GM12892 (cell line): Measurements from ENCODE around the gene FLT1.

Experiments used
- DNase-seq: peaks from one replicate; pipeline ENCODE4 v3.0.0; 2011; ENCODE audit not compliant: insufficient read length
- FAIRE-seq: peaks from 2 replicates; lab custom pipeline; 2011; peaks lifted over from hg19 to GRCh38; lab: Jason Lieb, UNC
- POLR2A ChIP-seq: IDR thresholded peaks from 2 replicates; pipeline ENCODE4 v1.6.1; 2011; ENCODE audit warnings: low read depth, low read length, control low read depth
- POLR2AphosphoS5 ChIP-seq: IDR thresholded peaks from 2 replicates; pipeline ENCODE4 v1.6.1; 2011; ENCODE audit warnings: low read depth, low read length, control low read depth
- TAF1 ChIP-seq: IDR thresholded peaks from 2 replicates; pipeline ENCODE4 v1.6.1; 2011; ENCODE audit warnings: low read depth, mild to moderate bottlenecking, control low read depth, low read length, borderline replicate concordance

Gene FLT1

DNA sequence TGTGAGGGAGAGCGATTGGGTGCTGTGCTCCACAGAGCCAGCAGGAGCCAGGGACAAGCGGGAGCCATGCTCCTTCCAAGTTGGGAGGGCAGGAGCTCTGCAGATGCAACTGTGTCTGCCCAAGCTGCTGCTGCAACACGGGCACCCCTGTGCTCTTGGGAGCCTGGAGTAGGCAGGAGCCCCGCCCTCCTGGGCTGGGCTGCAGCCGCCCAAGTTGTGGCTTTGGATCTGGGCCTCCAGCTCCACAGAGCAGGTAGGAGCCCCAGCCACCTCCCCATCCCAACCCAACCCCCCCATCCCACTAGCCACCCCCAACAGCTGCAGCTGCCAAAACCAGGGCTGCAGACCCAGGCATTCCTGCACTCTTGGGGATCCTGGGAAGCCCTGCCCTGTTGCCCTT lies 39.9 kb upstream of the FLT1 start:
- no peak for FAIRE-seq
- TF ChIP-seq POLR2AphosphoS5 (no peak), TAF1 (no peak), POLR2A (no peak)
- DNase-seq = no peak

DNA sequence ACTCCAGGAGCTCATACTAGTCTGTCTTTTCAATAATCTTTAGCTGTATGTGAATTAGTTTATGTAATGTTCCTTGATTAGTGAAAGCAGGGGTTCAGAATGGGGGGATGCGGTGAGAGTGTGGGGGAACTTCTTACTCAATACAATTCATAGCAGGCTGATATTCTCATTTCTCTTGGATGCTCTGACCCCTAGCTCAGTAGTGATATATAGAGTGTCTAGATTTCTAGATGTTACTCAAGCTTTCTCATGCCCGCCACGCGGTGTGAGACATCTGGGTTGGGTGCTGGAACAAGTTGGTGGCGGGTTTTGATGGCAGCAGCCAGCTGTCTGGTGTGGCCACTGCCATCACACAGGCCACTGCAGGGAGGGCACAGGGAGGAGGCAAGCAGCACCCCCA lies 39.3 kb upstream of the FLT1 start:
- DNase-seq = no peak
- no peak for TF ChIP-seq POLR2AphosphoS5
- TF ChIP-seq TAF1 = no peak
- no peak for TF ChIP-seq POLR2A
- no peak for FAIRE-seq

DNA sequence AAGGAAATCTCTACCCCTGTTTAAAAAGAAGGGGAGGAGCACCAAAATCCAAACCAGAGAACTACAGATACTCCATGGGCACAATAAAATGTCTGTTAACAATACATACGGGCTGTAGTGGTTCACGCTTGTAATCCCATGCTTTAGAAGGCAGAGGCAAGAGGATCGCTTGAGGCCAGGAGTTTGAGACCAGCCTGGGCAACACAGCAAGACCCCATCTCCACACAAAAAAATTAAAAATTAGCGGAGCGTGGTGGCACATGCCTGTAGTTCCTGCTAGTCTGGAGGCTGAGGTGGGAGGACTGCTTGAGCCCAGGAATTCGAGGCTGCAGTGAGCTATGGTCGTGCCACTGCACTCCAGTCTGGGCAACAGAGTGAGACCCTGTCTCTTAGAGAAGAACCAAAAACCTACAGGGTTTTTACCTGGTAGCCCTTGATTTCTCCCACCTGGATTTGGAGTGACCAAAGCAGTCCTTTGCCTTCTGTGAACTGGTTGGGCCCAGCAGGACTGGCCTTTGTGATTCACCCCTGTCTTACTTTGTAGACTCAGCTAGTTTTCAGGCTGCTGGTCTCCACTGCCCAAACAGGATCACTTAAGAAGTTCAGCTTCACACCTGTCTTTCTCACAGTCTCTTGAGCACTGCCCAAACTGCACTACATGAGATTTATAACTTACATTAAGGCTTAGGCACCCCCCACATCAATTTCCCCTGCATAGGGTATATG lies 38.7 kb upstream of the FLT1 start:
- no peak for FAIRE-seq
- TF ChIP-seq POLR2AphosphoS5 = no peak
- no peak for TF ChIP-seq POLR2A
- TF ChIP-seq TAF1 = no peak
- DNase-seq = no peak

DNA sequence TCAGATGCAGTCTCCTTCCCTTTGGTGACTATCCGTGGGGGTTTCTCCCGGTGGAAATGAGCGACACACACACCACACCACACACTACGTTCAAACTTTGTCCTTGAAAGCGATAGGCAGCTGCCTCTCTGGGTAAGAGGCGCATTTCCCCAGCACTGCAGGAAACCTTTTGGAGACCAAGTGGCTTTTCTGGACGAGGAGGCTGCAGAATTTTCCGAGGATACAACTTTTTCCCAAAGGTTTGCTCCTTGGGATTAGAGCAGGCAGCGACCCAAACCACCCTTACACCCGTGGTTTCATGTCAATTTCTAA lies 38.2 kb upstream of the FLT1 start:
- no peak for DNase-seq
- no peak for FAIRE-seq
- TF ChIP-seq POLR2AphosphoS5 = no peak
- TF ChIP-seq POLR2A = no peak
- TF ChIP-seq TAF1 = no peak

DNA sequence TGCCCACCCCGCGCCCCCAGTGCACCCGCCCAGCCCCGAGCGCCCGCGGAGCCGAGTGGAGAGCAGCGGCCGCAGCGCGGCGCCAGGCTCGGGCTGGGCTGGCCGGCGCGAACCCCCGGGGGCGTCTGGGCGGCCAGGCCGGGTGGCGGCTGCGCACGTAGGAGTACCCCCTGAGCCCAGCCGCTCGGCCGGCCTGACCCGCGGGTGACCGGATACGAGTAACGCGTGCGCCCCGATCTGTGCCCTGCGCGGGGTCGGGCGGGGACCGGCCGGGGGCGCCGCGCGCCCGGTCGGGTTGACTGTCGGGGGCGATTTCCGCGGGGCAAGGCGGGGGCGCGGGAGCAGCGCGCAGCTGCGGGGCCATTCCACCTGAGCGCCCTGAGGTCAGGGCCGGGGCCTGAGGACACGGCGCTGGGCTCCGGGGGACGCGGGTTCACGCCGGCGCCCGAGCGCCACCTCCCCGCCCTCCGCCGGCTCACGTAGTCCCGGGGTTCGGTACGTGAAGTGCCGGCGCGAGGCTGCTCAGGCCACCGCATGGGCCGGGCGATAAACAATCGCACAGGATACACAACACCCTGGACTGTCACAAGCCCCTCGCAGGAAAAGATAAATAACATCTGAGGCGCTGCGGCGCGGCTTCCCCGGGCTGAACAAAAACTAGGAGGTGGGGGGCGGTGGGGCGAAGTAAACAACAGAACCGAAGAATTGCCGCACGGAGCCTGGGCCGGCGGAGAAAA lies 37.6 kb upstream of the FLT1 start:
- FAIRE-seq (no peak), DNase-seq (no peak)
- TF ChIP-seq POLR2A (no peak), POLR2AphosphoS5 (no peak), TAF1 (no peak)

DNA sequence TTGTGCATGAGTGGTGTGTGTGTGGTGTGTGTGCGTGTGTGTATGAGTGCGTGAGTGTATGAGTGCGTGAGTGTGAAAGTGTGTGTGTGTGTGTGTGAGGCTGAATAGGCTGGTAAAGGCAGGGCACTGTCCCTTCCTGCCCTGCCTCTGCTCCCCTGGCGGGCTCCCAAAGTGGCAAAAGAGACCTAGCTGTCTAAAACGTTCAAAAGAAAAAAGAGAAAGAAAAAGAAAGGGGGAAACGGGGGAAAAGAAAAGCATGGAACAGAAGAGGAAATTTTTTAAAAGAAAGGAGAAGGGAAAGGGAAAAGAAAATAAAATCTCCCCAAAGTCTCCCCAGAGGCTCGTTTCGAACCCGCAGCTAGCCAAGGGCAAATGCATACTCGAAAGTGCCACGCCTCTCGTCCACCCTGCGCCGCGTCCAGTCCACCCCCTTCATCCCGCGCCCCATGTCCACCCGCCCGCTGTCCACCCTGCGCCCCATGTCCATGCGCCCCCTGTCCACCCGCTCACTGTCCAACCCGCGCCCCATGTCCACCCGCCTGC lies 37.0 kb upstream of the FLT1 start:
- DNase-seq (no peak), FAIRE-seq (no peak)
- no peak for TF ChIP-seq TAF1

DNA sequence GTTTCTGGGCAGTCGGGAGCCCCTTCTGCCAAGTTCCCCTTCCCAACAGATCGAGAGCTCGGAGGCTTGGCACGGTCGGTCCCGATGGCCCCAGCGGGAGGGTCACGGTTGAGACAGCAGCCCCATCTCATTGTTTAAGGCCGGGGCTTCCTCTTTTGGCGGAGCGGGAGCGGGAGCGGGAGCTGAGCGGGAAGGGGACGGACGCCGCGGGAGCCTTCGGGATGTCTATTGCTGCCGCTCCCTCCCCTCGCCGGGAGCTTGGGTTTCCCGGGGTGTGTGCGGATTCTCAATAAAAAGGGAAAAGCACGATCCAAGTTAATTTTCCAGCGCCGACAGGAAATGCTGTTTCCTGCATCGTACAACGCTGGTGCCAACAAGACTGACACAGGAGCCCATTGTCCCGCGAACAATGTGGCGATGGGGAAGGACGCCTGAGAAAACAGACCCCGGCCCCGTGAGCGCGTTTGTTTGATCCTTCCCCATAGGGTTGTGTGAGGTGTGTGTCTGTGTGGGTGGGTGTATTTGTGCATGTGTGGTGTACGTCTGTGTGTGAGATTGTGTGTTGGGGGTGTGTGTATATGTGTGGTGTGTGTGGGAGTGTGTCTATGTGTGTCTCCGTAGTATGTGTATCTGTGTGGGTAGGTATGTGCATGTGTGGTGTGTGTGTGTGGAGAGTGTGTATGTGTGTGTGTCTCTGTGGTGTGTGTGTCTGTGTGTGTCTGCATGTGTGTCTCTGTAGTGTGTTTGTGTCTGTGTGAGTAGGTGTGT lies 36.3 kb upstream of the FLT1 start:
- peak; percentile 83 for FAIRE-seq
- TF ChIP-seq TAF1 (no peak), POLR2AphosphoS5 (no peak), POLR2A (no peak)
- no peak for DNase-seq

DNA sequence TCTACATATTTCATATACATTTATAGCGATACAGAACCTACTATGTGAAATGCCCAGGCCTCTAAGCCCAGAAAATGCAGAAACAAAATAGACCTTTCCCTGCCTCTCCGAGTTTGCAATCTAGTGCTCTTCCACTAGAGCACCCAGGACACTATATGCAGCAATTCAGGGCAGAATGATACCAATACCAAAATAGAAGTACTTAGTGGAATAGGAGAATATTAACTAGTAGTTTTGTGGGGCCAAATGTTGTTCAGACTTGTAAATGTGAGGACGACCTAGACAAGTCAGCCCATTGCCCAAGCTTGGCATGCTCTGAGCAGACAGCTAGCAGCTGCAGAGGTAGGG lies 35.8 kb upstream of the FLT1 start:
- DNase-seq (no peak), FAIRE-seq (no peak)
- TF ChIP-seq POLR2AphosphoS5 (no peak), POLR2A (no peak), TAF1 (no peak)

DNA sequence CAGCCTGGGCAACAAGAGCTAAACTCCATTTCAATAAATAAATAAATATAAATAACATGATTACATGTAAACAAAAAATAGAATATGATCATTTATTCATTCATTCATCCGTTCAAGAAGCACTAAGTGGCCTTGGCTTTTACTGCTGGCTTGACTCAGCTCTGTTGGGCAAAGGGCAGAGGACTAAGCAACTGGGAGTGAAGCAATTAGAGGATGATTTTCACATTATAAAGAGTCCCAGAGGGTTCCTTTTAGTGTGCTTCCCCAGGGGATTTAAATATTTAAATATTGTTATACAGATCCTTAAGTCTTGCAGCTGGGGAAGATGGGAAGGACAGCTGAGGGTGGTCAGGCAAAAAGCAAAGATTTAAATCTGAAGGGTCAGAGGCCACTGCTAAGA lies 34.9 kb upstream of the FLT1 start:
- no peak for DNase-seq
- FAIRE-seq = no peak
- TF ChIP-seq POLR2AphosphoS5 (no peak), POLR2A (no peak), TAF1 (no peak)

DNA sequence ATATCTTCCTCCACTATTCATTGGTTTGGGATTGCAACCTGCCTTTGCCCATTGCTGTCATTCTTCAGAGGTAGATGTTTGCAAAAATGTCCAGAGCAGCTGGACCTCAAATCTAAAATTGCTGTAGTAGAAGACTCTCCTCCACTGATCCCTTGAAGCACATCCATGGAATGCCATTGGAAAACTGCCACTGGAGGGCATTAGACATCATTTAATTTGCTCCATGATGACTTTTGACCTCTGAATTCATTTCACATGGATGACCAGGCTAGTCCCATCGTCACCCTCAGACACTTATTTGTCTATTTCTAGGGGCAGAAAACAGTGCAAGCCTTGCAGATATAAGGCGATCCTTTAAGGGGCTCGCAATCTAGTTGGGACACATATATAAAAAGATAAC lies 33.9 kb upstream of the FLT1 start:
- DNase-seq (no peak), FAIRE-seq (no peak)
- no peak for TF ChIP-seq POLR2A
- no peak for TF ChIP-seq TAF1
- TF ChIP-seq POLR2AphosphoS5 = no peak

DNA sequence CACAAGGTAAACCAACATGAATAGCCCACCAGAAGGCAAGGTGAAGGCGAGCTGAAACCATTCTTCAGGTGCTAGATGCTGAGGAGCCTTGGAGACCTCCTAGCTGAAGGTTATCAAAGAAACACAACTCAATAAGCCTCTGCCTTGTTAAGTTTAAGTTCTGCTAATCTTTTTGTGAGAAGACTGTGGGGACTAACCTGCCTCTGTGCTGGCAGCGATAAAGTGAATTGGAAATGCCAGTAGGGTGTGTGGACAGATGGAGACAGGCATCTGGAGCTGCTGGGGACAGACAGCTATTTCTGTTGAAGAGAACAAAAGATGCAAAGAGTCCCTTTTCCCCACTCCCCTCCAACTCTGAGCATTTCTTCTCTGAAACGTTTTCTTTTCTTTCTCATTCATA lies 33.5 kb upstream of the FLT1 start:
- no peak for FAIRE-seq
- no peak for TF ChIP-seq POLR2A
- no peak for TF ChIP-seq TAF1
- TF ChIP-seq POLR2AphosphoS5 = no peak
- DNase-seq = no peak

DNA sequence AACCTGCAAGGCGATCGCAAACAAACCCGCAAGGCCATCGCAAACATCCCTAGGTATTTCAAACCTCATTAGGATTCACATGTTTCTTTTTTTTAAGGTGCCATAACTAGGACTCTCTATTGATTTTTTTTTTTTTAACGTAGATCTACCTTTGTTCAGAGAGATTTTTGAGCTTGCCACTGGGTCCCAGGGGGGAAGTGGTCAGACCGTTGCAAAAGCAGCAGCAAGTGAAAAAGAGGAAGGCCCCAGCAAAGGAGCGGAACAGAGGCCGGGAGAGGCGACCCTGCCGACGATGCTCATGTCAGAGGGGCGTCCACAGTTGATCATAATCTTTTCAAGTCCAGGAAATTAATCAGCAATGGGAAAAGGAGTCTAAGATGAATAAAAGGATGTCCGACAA lies 32.7 kb upstream of the FLT1 start:
- FAIRE-seq (no peak), DNase-seq (no peak)
- TF ChIP-seq POLR2A (no peak), POLR2AphosphoS5 (no peak), TAF1 (no peak)
